ENCODE results near the gene OGG1. TPM values are rescaled to one million over a fixed set of nuclear protein-coding genes. Genes with fewer than 3 reads are reported as not detected.
A peak's percentile ranks its signal among the peaks of the same experiment; 100 is the strongest.

Gene OGG1
- total RNA-seq, 2 donors from 2014 or later: 22.6 to 38.2 TPM

GRCh38 chr3:9780910-9781309, 31.2 kb downstream of the OGG1 start:
- Histone ChIP-seq H3K27me3 (replicated peaks; ENCODE audit: insufficient read depth) (no peaks in the 10 kb centered on the region), H3K27ac (no peak overlapping the region), H3K4me1 (replicated peaks) (no peaks in the 10 kb centered on the region), H3K4me3 (no peak overlapping the region), H3K9me3 (no peaks in the 10 kb centered on the region), H3K36me3 (peaks cover 4% of the 10 kb centered on the region in 2 donors)
- WGBS: 91% methylated on average over 4 of the region's 4 CpGs
- intact Hi-C loops (cut with DNase I): no loop called here
- TF ChIP-seq POLR2A (IDR thresholded peaks at IDR 0.05) (no peak), CTCF (IDR thresholded peaks at IDR 0.05) (no peak), POLR2AphosphoS5 (IDR thresholded peaks at IDR 0.05) (no peak)
- DNase-seq (ENCODE audit: low spot score): no peak

GRCh38 chr3:9781551-9781950, 31.8 kb downstream of the OGG1 start:
- no peak overlapping the region for H3K4me3 ChIP-seq
- peaks cover 4 to 7% of the 10 kb centered on the region in 2 donors for H3K36me3 ChIP-seq
- no peaks in the 10 kb centered on the region for H3K9me3 ChIP-seq
- intact Hi-C loops (cut with DNase I): no loop called here
- peak overlapping the region in 1 of 2 donors; percentile 51 for H3K27ac ChIP-seq
- WGBS: 86% methylated on average over 1 of the region's 1 CpG
- no peaks in the 10 kb centered on the region for H3K27me3 ChIP-seq (replicated peaks; ENCODE audit: insufficient read depth)
- TF ChIP-seq POLR2AphosphoS5 (IDR thresholded peaks at IDR 0.05) (no peak), CTCF (IDR thresholded peaks at IDR 0.05) (no peak), POLR2A (IDR thresholded peaks at IDR 0.05) (no peak)
- H3K4me1 ChIP-seq (replicated peaks): no peaks in the 10 kb centered on the region
- no peak for DNase-seq (ENCODE audit: low spot score)

DNA sequence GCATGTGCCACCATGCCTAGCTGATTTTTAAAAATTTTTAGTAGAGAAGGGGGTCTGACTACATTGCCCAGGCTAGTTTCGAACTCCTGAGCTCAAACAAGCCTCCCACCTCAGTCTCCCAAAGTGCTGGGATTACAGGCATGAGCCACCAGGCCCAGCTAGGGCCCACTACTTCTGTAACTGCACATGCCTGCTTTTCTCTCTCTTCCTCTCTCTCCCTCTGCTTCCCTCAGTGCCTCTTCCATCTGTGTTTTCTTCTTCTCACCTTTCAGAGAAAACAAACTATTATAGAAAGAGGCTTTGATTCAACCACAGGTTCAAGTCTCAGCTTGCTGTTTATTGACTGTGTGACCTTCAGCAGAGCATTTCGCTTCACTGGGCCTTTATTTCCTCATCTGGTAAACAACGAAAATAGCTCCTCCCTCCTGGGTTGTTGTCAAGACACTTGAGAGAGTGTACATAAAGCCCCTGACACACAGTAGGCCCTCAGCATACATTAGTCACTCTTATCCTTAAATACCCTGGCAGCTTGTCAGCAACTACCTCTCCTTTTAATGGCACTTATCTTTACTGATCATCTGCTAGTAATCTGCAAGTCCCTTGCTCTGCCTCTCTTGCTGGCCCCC, 32.3 kb downstream of the OGG1 start:
- Histone ChIP-seq H3K36me3 (peaks cover 4 to 9% of the 10 kb centered on the region in 2 donors), H3K9me3 (no peaks in the 10 kb centered on the region), H3K27me3 (replicated peaks; ENCODE audit: insufficient read depth) (no peaks in the 10 kb centered on the region), H3K4me1 (replicated peaks) (no peaks in the 10 kb centered on the region), H3K27ac (peak overlapping the region; percentile 14 to 51), H3K4me3 (no peak overlapping the region)
- intact Hi-C loops (cut with DNase I): no loop called here
- no peak for DNase-seq (ENCODE audit: low spot score)
- 54% methylated on average over 3 of the region's 3 CpGs for whole genome bisulfite sequencing
- TF ChIP-seq POLR2A (IDR thresholded peaks at IDR 0.05): no peak
- TF ChIP-seq POLR2AphosphoS5 (IDR thresholded peaks at IDR 0.05): peak; percentile 52

- Histone ChIP-seq H3K4me3 (no peak overlapping the region), H3K27ac (peak overlapping the region in 1 of 2 donors; percentile 51), H3K9me3 (no peaks in the 10 kb centered on the region), H3K36me3 (peaks cover 4 to 9% of the 10 kb centered on the region in 2 donors), H3K4me1 (replicated peaks) (no peaks in the 10 kb centered on the region), H3K27me3 (replicated peaks; ENCODE audit: insufficient read depth) (no peaks in the 10 kb centered on the region)
- 22% methylated on average over 3 of the region's 3 CpGs for WGBS
- TF ChIP-seq POLR2AphosphoS5 (IDR thresholded peaks at IDR 0.05) (no peak), CTCF (IDR thresholded peaks at IDR 0.05) (no peak), POLR2A (IDR thresholded peaks at IDR 0.05) (no peak)
- intact Hi-C loops (cut with DNase I): no loop called here
- DNase-seq (ENCODE audit: low spot score): no peak
Measured at GRCh38 chr3:9782770-9783169, 33.0 kb downstream of the OGG1 start.

GRCh38 chr3:9783954-9784353, 34.2 kb downstream of the OGG1 start:
- no peak for DNase-seq (ENCODE audit: low spot score)
- H3K27me3 ChIP-seq (replicated peaks; ENCODE audit: insufficient read depth): no peaks in the 10 kb centered on the region
- intact Hi-C loops (cut with DNase I): no loop called here
- no peaks in the 10 kb centered on the region for H3K9me3 ChIP-seq
- TF ChIP-seq CTCF (IDR thresholded peaks at IDR 0.05): no peak
- no peak for TF ChIP-seq POLR2A (IDR thresholded peaks at IDR 0.05)
- no peak for TF ChIP-seq POLR2AphosphoS5 (IDR thresholded peaks at IDR 0.05)
- WGBS: 82% methylated on average over 14 of the region's 14 CpGs
- H3K36me3 ChIP-seq: peaks cover 5 to 10% of the 10 kb centered on the region in 2 donors
- no peaks in the 10 kb centered on the region for H3K4me1 ChIP-seq (replicated peaks)
- H3K4me3 ChIP-seq: no peak overlapping the region
- no peak overlapping the region for H3K27ac ChIP-seq
